Progenitor cell of endocrine pancreas (in vitro differentiated cells): ENCODE measurements around the gene RNF220. TPM values are rescaled to one million over a fixed set of nuclear protein-coding genes. Genes with fewer than 3 reads are reported as not detected.

Experiments used
- DNase-seq: peaks from one replicate; pipeline ENCODE4 v3.0.0; 2021; ENCODE audit warnings: low spot score; ENCODE audit not compliant: unreplicated experiment
- H3K27ac Mint-ChIP-seq: 2 replicates; pipeline ENCODE4 v1.8.0; 2021; ENCODE audit warnings: mild to moderate bottlenecking, moderate library complexity, mixed read lengths
- H3K27me3 Mint-ChIP-seq: 2 replicates; pipeline ENCODE4 v1.8.0; 2021; ENCODE audit warnings: mixed read lengths
- H3K36me3 Mint-ChIP-seq: 2 replicates; pipeline ENCODE4 v1.8.0; 2022; ENCODE audit warnings: mixed read lengths; ENCODE audit not compliant: insufficient read depth
- H3K4me1 Mint-ChIP-seq: 2 replicates; pipeline ENCODE4 v1.8.0; 2021; ENCODE audit warnings: low read depth, mixed read lengths
- H3K4me3 Mint-ChIP-seq: 2 replicates; pipeline ENCODE4 v1.8.0; 2021; ENCODE audit warnings: low read depth, mild to moderate bottlenecking, moderate library complexity, mixed read lengths
- H3K9me3 Mint-ChIP-seq: 2 replicates; pipeline ENCODE4 v1.8.0; 2021; ENCODE audit warnings: low read depth, mixed read lengths
- CTCF ChIP-seq: fragments of 200-600 bp; sonication (generic); IDR thresholded peaks from one replicate; pipeline ENCODE4 v1.5.0; 2021; ENCODE audit warnings: antibody characterized with exemption, mild to moderate bottlenecking; ENCODE audit not compliant: unreplicated experiment
- total RNA-seq: library from RNA; stranded (reverse); gene quantifications from 2 replicates; pipeline ENCODE4 v1.2.1, GENCODE V29; 2021

The RNF220 gene
- total RNA-seq, 1 donor from 2014 or later: 85.9 TPM

GRCh38 chr1:44408212-44408582 is 3.1 kb downstream of the RNF220 start:
- H3K4me1 Mint-ChIP-seq: peaks cover 18% of the 10 kb centered on the region
- no peaks in the 10 kb centered on the region for H3K9me3 Mint-ChIP-seq
- H3K36me3 Mint-ChIP-seq: no peaks in the 10 kb centered on the region
- H3K27ac Mint-ChIP-seq: peak overlapping the region; percentile 37
- H3K4me3 Mint-ChIP-seq: peak overlapping the region; percentile 52
- TF ChIP-seq CTCF: no peak
- DNase-seq: no peak
- H3K27me3 Mint-ChIP-seq: peaks cover 22% of the 10 kb centered on the region

DNA sequence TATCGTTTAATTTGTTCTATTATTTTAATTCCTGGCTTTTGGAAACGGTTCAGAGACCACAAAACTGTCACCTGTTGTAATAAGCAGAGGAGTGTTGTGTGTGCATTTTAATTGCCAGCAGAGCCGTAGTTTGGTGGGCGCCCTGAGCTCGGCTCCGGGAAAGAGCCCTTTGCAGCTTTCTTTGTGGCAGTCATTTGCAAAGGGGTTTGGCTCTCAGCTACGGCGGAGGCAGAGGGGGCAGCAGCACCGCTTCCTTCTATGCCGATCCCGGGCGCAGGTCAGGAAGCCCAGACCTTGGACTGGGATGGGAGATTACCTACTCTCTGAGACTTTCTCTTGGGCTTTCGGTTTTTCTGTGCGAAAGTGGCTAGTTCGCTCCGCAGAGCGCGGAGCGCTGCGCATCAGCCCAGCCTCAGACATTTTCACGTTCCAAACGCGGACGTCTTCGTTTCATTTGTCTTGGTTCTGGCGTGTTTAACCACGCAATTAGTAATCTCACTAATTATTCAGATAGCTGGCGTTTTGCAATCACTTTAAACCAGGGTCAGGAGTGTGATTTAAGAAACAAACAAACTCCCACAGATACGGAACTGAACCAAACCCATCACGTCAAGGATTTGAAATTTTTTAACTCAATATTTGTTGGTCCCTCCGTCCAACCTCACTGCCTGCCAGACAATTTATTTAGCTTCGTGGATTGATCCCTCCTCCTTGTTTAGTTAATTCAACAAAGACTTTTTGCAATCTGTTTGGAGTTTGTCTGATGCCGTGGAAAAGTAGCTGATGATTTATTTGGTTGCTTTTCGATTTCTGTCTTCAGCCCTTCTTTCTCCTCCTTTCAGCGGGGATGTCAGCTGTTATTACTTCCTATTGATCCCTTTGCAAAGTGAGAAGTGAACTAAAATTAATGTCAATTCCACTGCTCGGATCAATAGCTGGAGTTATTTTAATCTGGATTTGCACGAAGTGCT is 3.9 kb downstream of the RNF220 start:
- peak overlapping the region; percentile 25 for H3K4me3 Mint-ChIP-seq
- DNase-seq: peak; percentile 24
- peaks cover 22% of the 10 kb centered on the region for H3K27me3 Mint-ChIP-seq
- H3K36me3 Mint-ChIP-seq: no peaks in the 10 kb centered on the region
- no peaks in the 10 kb centered on the region for H3K9me3 Mint-ChIP-seq
- no peak for TF ChIP-seq CTCF
- H3K4me1 Mint-ChIP-seq: peaks cover 18% of the 10 kb centered on the region
- peak overlapping the region; percentile 88 for H3K27ac Mint-ChIP-seq

GRCh38 chr1:44409757-44410156 is 4.7 kb downstream of the RNF220 start:
- no peak for DNase-seq
- Mint-ChIP-seq H3K9me3 (no peaks in the 10 kb centered on the region), H3K27me3 (peaks cover 21% of the 10 kb centered on the region), H3K4me3 (no peak overlapping the region), H3K27ac (no peak overlapping the region), H3K36me3 (no peaks in the 10 kb centered on the region), H3K4me1 (peaks cover 18% of the 10 kb centered on the region)
- no peak for TF ChIP-seq CTCF

GRCh38 chr1:44411861-44412260 is 6.8 kb downstream of the RNF220 start:
- no peaks in the 10 kb centered on the region for H3K36me3 Mint-ChIP-seq
- no peak for TF ChIP-seq CTCF
- no peaks in the 10 kb centered on the region for H3K9me3 Mint-ChIP-seq
- peaks cover 12% of the 10 kb centered on the region for H3K4me1 Mint-ChIP-seq
- H3K27me3 Mint-ChIP-seq: peaks cover 18% of the 10 kb centered on the region
- DNase-seq: no peak
- no peak overlapping the region for H3K4me3 Mint-ChIP-seq
- no peak overlapping the region for H3K27ac Mint-ChIP-seq

DNA sequence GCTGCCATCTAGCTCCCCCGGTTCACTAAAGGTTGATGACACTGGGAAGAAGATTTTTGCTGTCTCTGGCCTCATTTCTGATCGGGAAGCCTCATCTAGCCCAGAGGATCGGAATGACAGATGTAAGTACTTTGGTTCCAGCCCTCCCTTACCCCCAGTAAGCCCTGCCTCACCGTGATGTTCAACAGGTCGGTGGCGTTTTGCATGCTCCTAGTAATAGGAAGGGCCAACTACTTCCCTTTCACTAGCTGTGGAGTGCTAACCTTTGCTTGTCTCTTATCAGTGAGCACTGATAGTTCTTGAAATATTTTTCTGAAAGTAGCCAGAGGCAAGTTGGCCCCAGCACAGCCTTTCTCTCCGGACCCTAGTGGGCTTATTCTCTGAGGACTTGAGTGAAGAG is 7.5 kb downstream of the RNF220 start:
- H3K36me3 Mint-ChIP-seq: no peaks in the 10 kb centered on the region
- no peak for TF ChIP-seq CTCF
- no peak overlapping the region for H3K27ac Mint-ChIP-seq
- no peaks in the 10 kb centered on the region for H3K9me3 Mint-ChIP-seq
- H3K4me3 Mint-ChIP-seq: no peak overlapping the region
- H3K27me3 Mint-ChIP-seq: peaks cover 21% of the 10 kb centered on the region
- H3K4me1 Mint-ChIP-seq: peaks cover 14% of the 10 kb centered on the region
- no peak for DNase-seq
